HG02981 (cell line): ENCODE measurements around the gene GRIN3B.

Experiments
- ATAC-seq: cut with Tn5 transposase; IDR thresholded peaks from one replicate; pipeline ENCODE4 v1.9.1; 2021; ENCODE audit warnings: mild to moderate bottlenecking, moderate library complexity; ENCODE audit not compliant: unreplicated experiment

GRIN3B gene

GRCh38 chr19:1055886-1056620 lies 55.8 kb downstream of the GRIN3B start:
- no peak for ATAC-seq

GRCh38 chr19:1057176-1057855 lies 57.1 kb downstream of the GRIN3B start:
- ATAC-seq, result no peak

- ATAC-seq, result no peak
These were observed 57.9 kb downstream of the GRIN3B start for GRCh38 chr19:1058112-1058511.
